Heart right ventricle (tissue), 16 donors: Measurements from ENCODE around the gene SCRN1. TPM values are rescaled to one million over a fixed set of nuclear protein-coding genes. Genes with fewer than 3 reads are reported as not detected.

Experiments used
- ATAC-seq, 8 donors: fragments of 200-7000 bp; cut with Tn5 transposase; one replicate each; pipeline ENCODE4 v1.9.1; 2020; ENCODE audit warnings: mild to moderate bottlenecking in 8 of 8, moderate library complexity in 8 of 8, moderate number of reproducible peaks in 1 of 8
- DNase-seq, 2 donors: peaks; one replicate each; pipeline ENCODE4 v3.0.0-alpha.2; 2020
- H3K27ac ChIP-seq, 10 donors: fragments of 200-600 bp; sonication (generic) in 2 of 10; one replicate each; pipeline versions ENCODE4 v1.5.0 to v1.8.0; 2020 to 2022; ENCODE audit warnings: mild to moderate bottlenecking in 3 of 10
- H3K27me3 ChIP-seq, 7 donors: fragments of 200-600 bp; one replicate each; pipeline ENCODE4 v1.8.0; 2021 to 2022; ENCODE audit warnings: mild to moderate bottlenecking in 2 of 7
- H3K36me3 ChIP-seq, 9 donors: fragments of 200-600 bp; sonication (generic) in 1 of 9; one replicate each; pipeline versions ENCODE4 v1.5.0 to v1.8.0; 2020 to 2022; ENCODE audit warnings: mild to moderate bottlenecking in 2 of 9
- H3K4me1 ChIP-seq, 9 donors: fragments of 200-600 bp; sonication (generic) in 1 of 9; one replicate each; pipeline versions ENCODE4 v1.5.0 to v1.8.0; 2020 to 2022; ENCODE audit warnings: mild to moderate bottlenecking in 4 of 9
- H3K4me3 ChIP-seq, 10 donors: fragments of 200-600 bp; sonication (generic) in 2 of 10; one replicate each; pipeline versions ENCODE4 v1.5.0 to v1.8.0; 2020 to 2022; ENCODE audit warnings: mild to moderate bottlenecking in 7 of 10, moderate library complexity in 2 of 10
- H3K9me3 ChIP-seq, 11 donors: fragments of 200-600 bp in 10 of 11; sonication (generic) in 2 of 11; one replicate each; pipeline versions ENCODE4 v1.5.0 to v1.8.0; 2013 to 2022; ENCODE audit warnings: mild to moderate bottlenecking in 2 of 11, control low read depth in 1 of 11, moderate library complexity in 1 of 11
- CTCF ChIP-seq, 9 donors: fragments of 200-600 bp; sonication (generic) in 2 of 9; IDR thresholded peaks; one replicate each; pipeline versions ENCODE4 v1.5.0 to v1.8.0; 2021 to 2022; ENCODE audit warnings: antibody characterized with exemption in 9 of 9, mild to moderate bottlenecking in 5 of 9, moderate library complexity in 1 of 9
- WGBS, 2 donors: extraction: QIAGEN DNeasy Blood & Tissue Kit; methylation state at CpG; one replicate each; pipeline ENCODE4 v1.1.7; 2013; ENCODE audit warnings: inconsistent platforms in 1 of 2; 5-methylcytosine and 5-hydroxymethylcytosine counted together
- intact Hi-C, 10 donors: fragments of 100-400 bp; cut with DNase I; formaldehyde crosslinking; loops; one replicate each; pipeline versions ENCODE4 v1.11.1 to v1.14.2; 2022
- polyA plus RNA-seq, 2 donors: library from polyadenylated mRNA; stranded (reverse); fragments of 200-250 nt; gene quantifications; one replicate each; pipeline ENCODE4 v1.2.3, GENCODE V29; 2013
- total RNA-seq, 10 donors: library from RNA; stranded (reverse); fragmentation: NEBNext Ultra II Directional in 3 of 10; extraction: Animal tissue kit (Norgen Biotek cat#: 25700) in 3 of 10; gene quantifications; one replicate each; pipeline versions ENCODE4 v1.2.1 to v1.2.4, GENCODE V29; 2021 to 2023
- donor health status: Arrhythmogenic right ventricular cardiomyopathy.
- donor health status: ischemic (EF 13 %, LVEDD 7.1; RV severe dilation, severe dysfunction).
- donor health status: healthy with polysubstance abuse.
- donor health status: DM: no; HTN: yes; CAD: no.
- donor health status: DM: no; HTN: no; CAD: no.
- donor health status: ischemic (EF 25% LVEDD 6.9; RV normal size, moderate dysfunction).
- donor health status: ischemic (EF 25% LVEDD 5.7; RV mildly dilated, moderate dysfunction).
- donor health status: healthy.
- donor health status: DM: yes; HTN: yes; CAD: no.
- donor health status: Ischemic cardiomyopathy.
- donor health status: ischemic (EF 35%, LVEDD 5.7; RV mildly dilated, moderate dysfunction).
- donor health status: nonischemic (EF 11% LVEDD 7.7; RV severe dilation, severe dysfunction).
- donor health status: DM: yes; HTN: yes; CAD: no.
- donor health status: PGD.
- donor health status: ischemic (EF 29% LVEDD 5.4; RV normal size, mild dysfunction).
- donor health status: nonischemic (EF 23%, LVEDD 6.1; RV moderate dilation, normal function).

Gene SCRN1
- total and polyA plus RNA-seq, 12 donors, result 3.1 to 36.8 (median 20.5) TPM

- Histone ChIP-seq H3K9me3 (no peaks in the 10 kb centered on the region), H3K27ac (no peak overlapping the region), H3K27me3 (no peaks in the 10 kb centered on the region), H3K4me1 (peaks cover 0 to 12% (median 7%) of the 10 kb centered on the region in 9 donors), H3K36me3 (peaks cover 0 to 47% (median 11%) of the 10 kb centered on the region in 9 donors), H3K4me3 (no peak overlapping the region)
- 90 to 93% methylated on average over 5 of the region's 5 CpGs for WGBS, 2 donors
- no peak for TF ChIP-seq CTCF (IDR thresholded peaks at IDR 0.05)
- no peak for ATAC-seq
- no peak for DNase-seq
- intact Hi-C loops, result loop anchor here (2.0 to 10.0 kb wide), 6 partner anchors 167 to 285 kb away; no protein-coding TSS in a partner anchor
Observed at GRCh38 chr7:29919790-29920189, 69.8 kb downstream of the SCRN1 start.

- H3K4me1 ChIP-seq, result peaks cover 0 to 12% (median 7%) of the 10 kb centered on the region in 9 donors
- TF ChIP-seq CTCF (IDR thresholded peaks at IDR 0.05), result no peak
- H3K4me3 ChIP-seq, result no peak overlapping the region
- no peak overlapping the region for H3K27ac ChIP-seq
- H3K36me3 ChIP-seq, result peaks cover 0 to 45% (median 10%) of the 10 kb centered on the region in 9 donors
- no peaks in the 10 kb centered on the region for H3K9me3 ChIP-seq
- intact Hi-C loops, result loop anchor here in 2 of 10 donors (5.0 kb wide), 2 partner anchors 167 to 282 kb away; no protein-coding TSS in a partner anchor
- no peak for DNase-seq
- 95% methylated on average over 4 of the region's 4 CpGs for WGBS, 2 donors
- no peaks in the 10 kb centered on the region for H3K27me3 ChIP-seq
- ATAC-seq, result no peak
Observed at GRCh38 chr7:29918850-29919249, 70.8 kb downstream of the SCRN1 start.

GRCh38 chr7:29917641-29918040 is 72.0 kb downstream of the SCRN1 start:
- intact Hi-C loops, result loop anchor here in 2 of 10 donors (5.0 kb wide), 2 partner anchors 165 to 280 kb away; no protein-coding TSS in a partner anchor
- 83 to 90% methylated on average over 4 of the region's 4 CpGs for WGBS, 2 donors
- no peak for TF ChIP-seq CTCF (IDR thresholded peaks at IDR 0.05)
- H3K27ac ChIP-seq, result no peak overlapping the region
- H3K9me3 ChIP-seq, result no peaks in the 10 kb centered on the region
- no peak for DNase-seq
- no peaks in the 10 kb centered on the region for H3K27me3 ChIP-seq
- H3K4me3 ChIP-seq, result no peak overlapping the region
- peaks cover 0 to 12% (median 7%) of the 10 kb centered on the region in 9 donors for H3K4me1 ChIP-seq
- peaks cover 0 to 33% (median 3%) of the 10 kb centered on the region in 9 donors for H3K36me3 ChIP-seq
- ATAC-seq, result no peak

GRCh38 chr7:29915481-29916215 is 74.0 kb downstream of the SCRN1 start:
- TF ChIP-seq CTCF (IDR thresholded peaks at IDR 0.05), result no peak
- Histone ChIP-seq H3K4me1 (peaks cover 0 to 12% (median 7%) of the 10 kb centered on the region in 9 donors), H3K27me3 (no peaks in the 10 kb centered on the region), H3K27ac (no peak overlapping the region), H3K4me3 (no peak overlapping the region), H3K36me3 (peaks cover 0 to 20% (median 0%) of the 10 kb centered on the region in 9 donors), H3K9me3 (no peaks in the 10 kb centered on the region)
- intact Hi-C loops, result loop anchor here in 2 of 10 donors (5.0 kb wide), 2 partner anchors 163 to 278 kb away; no protein-coding TSS in a partner anchor
- 50 to 55% methylated on average over 7 of the region's 7 CpGs for WGBS, 2 donors
- DNase-seq (no peak), ATAC-seq (peak in 2 of 8 donors; percentile 19 to 49)
